HEK293T (cell line): ENCODE results near the gene PPP2R1B.

Source experiments
- CTCF ChIA-PET: fragments of 350-600 bp; formaldehyde crosslinking; extraction: SDS; loops from one replicate; lab custom pipeline; 2021; ENCODE audit warnings: antibody characterized with exemption, inconsistent platforms; lab: Yijun Ruan, JAX
- POLR2A ChIA-PET: fragments of 350-600 bp; formaldehyde crosslinking; extraction: SDS; loops from one replicate; lab custom pipeline; 2020; ENCODE audit warnings: antibody characterized with exemption, inconsistent platforms; lab: Yijun Ruan, JAX
- DNase-seq: peaks from one replicate; pipeline ENCODE4 v3.0.0; 2012; ENCODE audit warnings: mixed read lengths; ENCODE audit errors: extremely low spot score
- ARNT ChIP-seq: fragments of 450-650 bp; IDR thresholded peaks from 2 replicates; pipeline ENCODE4 v1.6.1; 2017; ENCODE audit warnings: mild to moderate bottlenecking
- BHLHE40 ChIP-seq: fragments of 450-650 bp; IDR thresholded peaks from 2 replicates; pipeline ENCODE4 v1.6.1; 2016; ENCODE audit warnings: mild to moderate bottlenecking, moderate library complexity, borderline replicate concordance
- CTBP1 ChIP-seq: fragments of 450-650 bp; IDR thresholded peaks from 2 replicates; pipeline ENCODE4 v1.6.1; 2016; ENCODE audit warnings: borderline replicate concordance
- ELF4 ChIP-seq: fragments of 450-650 bp; IDR thresholded peaks from 2 replicates; pipeline ENCODE4 v1.6.1; 2017; ENCODE audit warnings: antibody characterized with exemption
- FOXA1 ChIP-seq: fragments of 450-650 bp; IDR thresholded peaks from 2 replicates; pipeline ENCODE4 v1.6.1; 2016; ENCODE audit warnings: mild to moderate bottlenecking
- FOXK2 ChIP-seq: fragments of 450-650 bp; IDR thresholded peaks from 2 replicates; pipeline ENCODE4 v1.6.1; 2016; ENCODE audit warnings: mild to moderate bottlenecking
- FOXM1 ChIP-seq: fragments of 450-650 bp; IDR thresholded peaks from 2 replicates; pipeline ENCODE4 v1.6.1; 2017; ENCODE audit warnings: mild to moderate bottlenecking, borderline replicate concordance
- HDGF ChIP-seq: fragments of 450-650 bp; IDR thresholded peaks from 2 replicates; pipeline ENCODE4 v1.6.1; 2017; ENCODE audit warnings: antibody characterized with exemption, borderline replicate concordance
- L3MBTL2 ChIP-seq: fragments of 450-650 bp; conservative IDR thresholded peaks from 2 replicates; pipeline ENCODE4 v1.6.1; 2016; ENCODE audit warnings: mild to moderate bottlenecking
- LEF1 ChIP-seq: fragments of 450-650 bp; IDR thresholded peaks from 2 replicates; pipeline ENCODE4 v1.6.1; 2017; ENCODE audit warnings: mild to moderate bottlenecking, borderline replicate concordance
- NFRKB ChIP-seq: fragments of 450-650 bp; IDR thresholded peaks from 2 replicates; pipeline ENCODE4 v1.6.1; 2016; ENCODE audit warnings: mild to moderate bottlenecking, moderate library complexity
- SP1 ChIP-seq: fragments of 450-650 bp; IDR thresholded peaks from 2 replicates; pipeline ENCODE4 v1.6.1; 2017
- SUZ12 ChIP-seq: fragments of 450-650 bp; IDR thresholded peaks from 2 replicates; pipeline ENCODE4 v1.6.1; 2016; ENCODE audit warnings: mild to moderate bottlenecking
- TARDBP ChIP-seq: fragments of 450-650 bp; IDR thresholded peaks from 2 replicates; pipeline ENCODE4 v1.6.1; 2016
- ZNF384 ChIP-seq: fragments of 450-650 bp; IDR thresholded peaks from 2 replicates; pipeline ENCODE4 v1.6.1; 2016
- TF ChIP-seq, protein P1 (sequence below): fragments of 450-650 bp; IDR thresholded peaks from 2 replicates; pipeline ENCODE4 v1.6.1; 2016

Gene PPP2R1B

GRCh38 chr11:111729831-111730311 is 36.3 kb downstream of the PPP2R1B start:
- ChIA-PET CTCF (no interaction called here), POLR2A (no interaction called here)
- TF ChIP-seq SUZ12 (no peak), ARNT (no peak), FOXM1 (no peak), L3MBTL2 (no peak), NFRKB (no peak), ZNF384 (no peak)
- no peak for DNase-seq

- CTCF ChIA-PET: no interaction called here
- TF ChIP-seq FOXA1: no peak
- TF ChIP-seq SP1: no peak
- no peak for TF ChIP-seq ZNF384
- TF ChIP-seq CTBP1: no peak
- no peak for TF ChIP-seq ELF4
- TF ChIP-seq LEF1: no peak
- TF ChIP-seq BHLHE40: no peak
- TF ChIP-seq HDGF: no peak
- no peak for TF ChIP-seq SUZ12
- no peak for TF ChIP-seq NFRKB
- no peak for TF ChIP-seq ARNT
- no peak for TF ChIP-seq FOXK2
- no peak for TF ChIP-seq FOXM1
- TF ChIP-seq, protein P1, sequence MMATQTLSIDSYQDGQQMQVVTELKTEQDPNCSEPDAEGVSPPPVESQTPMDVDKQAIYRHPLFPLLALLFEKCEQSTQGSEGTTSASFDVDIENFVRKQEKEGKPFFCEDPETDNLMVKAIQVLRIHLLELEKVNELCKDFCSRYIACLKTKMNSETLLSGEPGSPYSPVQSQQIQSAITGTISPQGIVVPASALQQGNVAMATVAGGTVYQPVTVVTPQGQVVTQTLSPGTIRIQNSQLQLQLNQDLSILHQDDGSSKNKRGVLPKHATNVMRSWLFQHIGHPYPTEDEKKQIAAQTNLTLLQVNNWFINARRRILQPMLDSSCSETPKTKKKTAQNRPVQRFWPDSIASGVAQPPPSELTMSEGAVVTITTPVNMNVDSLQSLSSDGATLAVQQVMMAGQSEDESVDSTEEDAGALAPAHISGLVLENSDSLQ: no peak
- no peak for TF ChIP-seq L3MBTL2
- DNase-seq: no peak
- POLR2A ChIA-PET: no interaction called here
Observed at GRCh38 chr11:111729071-111729830, 36.9 kb downstream of the PPP2R1B start.

DNA sequence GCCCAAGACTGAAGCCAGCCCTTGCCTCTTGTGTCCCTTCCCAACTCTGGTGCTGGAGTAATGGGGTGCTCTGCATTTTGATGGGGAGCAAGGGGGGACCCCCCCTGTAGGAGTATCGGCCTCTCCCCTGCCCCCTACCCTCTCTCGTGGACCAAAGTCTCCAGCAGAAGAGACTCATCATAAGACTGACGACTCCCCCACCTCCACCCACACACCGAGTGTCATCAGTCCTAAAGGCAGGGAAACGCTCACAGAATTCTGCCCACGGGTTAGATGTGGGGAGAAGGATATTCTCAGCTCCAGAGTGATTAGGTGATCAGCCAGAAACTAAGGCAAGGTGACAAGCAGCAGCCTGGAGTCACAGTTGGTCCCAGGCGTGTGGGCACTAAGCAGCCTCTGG is 38.8 kb downstream of the PPP2R1B start:
- POLR2A ChIA-PET: no interaction called here
- DNase-seq: no peak
- TF ChIP-seq FOXK2 (no peak), BHLHE40 (no peak), L3MBTL2 (no peak)
- CTCF ChIA-PET: no interaction called here

DNA sequence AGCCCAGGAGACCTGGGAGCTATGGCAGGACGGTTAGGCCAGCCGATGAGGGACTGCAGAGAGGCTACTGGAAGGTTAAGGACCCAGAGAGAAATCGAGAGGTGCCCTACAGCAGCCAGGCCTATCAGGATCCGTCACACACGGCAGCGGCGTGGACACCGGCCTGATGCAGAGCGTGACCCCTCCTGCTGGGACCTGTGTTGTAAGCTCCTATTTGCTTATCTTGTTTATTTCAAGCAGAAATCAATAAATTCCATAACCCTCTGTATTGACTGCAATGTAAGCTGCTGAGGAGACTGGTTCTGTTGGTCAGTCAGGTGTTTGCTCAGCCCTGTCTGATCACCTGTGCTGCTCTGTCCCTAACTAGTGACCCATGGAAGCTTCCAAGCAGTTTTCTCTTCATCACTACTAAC is 39.9 kb downstream of the PPP2R1B start:
- ChIA-PET CTCF (interaction anchor here (0.8 kb wide), 1 partner anchor 121 kb away, joined by 3 read pairs; no protein-coding TSS in a partner anchor), POLR2A (no interaction called here)

DNA sequence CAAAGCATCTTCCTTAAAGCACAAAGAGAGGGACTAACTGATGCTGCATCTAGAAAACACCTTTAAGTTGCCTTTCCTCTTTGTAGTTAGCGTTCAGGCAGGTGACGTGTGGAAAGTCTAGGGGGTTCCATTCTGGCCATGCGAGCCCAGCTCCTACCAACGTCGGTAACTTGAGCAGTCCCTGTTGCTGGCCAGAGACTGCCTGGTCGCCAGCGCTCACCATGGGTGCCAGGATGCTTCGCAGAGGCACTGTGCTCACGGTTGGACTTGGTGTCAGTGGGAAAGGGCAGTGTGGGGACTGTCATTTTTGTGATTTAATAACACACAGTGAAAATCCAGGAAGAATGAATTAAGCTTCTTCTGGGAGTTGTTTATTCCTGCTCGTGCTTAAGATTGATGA is 40.6 kb downstream of the PPP2R1B start:
- TF ChIP-seq ZNF384: no peak
- CTCF ChIA-PET: no interaction called here
- POLR2A ChIA-PET: no interaction called here
- no peak for DNase-seq

More for the DNA sequence above, 39.9 kb downstream of the PPP2R1B start:
- TF ChIP-seq, protein P1: no peak
- TF ChIP-seq L3MBTL2 (no peak), NFRKB (no peak), BHLHE40 (no peak), FOXA1 (no peak), ELF4 (no peak), CTBP1 (no peak), SUZ12 (no peak), TARDBP (no peak), FOXK2 (no peak), ZNF384 (no peak), SP1 (no peak), FOXM1 (no peak), ARNT (no peak), LEF1 (no peak)
- no peak for DNase-seq

DNA sequence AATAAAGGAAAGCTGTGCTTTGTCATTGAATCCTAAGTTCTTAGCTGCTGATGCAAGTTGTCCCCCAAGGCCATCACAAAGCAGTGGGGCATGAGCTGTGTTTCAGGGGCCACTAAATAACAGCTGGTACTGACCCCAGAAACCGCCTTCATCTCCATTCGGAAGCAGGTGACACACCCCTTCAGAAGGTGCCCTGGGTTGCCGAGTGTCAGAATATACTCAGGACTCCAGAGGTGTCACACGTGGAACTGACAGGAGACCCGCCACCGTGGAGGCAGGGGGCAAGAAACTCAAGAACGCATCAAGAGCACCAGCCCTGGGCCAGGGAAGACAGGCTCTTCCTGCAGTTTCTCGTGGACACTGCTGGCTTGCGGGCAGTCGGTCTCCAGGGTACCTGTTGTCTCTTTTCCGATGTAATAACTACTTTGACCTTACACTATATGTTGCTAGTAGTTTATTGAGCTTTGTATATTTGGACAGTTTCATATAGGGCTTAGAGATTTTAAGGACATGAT is 41.5 kb downstream of the PPP2R1B start:
- POLR2A ChIA-PET: no interaction called here
- TF ChIP-seq CTBP1: no peak
- no peak for TF ChIP-seq ELF4
- no peak for TF ChIP-seq TARDBP
- CTCF ChIA-PET: interaction anchor here (0.6 kb wide), 1 partner anchor 142 kb away, joined by 5 read pairs; no protein-coding TSS in a partner anchor
- no peak for DNase-seq

- no peak for TF ChIP-seq BHLHE40
- no peak for TF ChIP-seq SUZ12
- TF ChIP-seq, protein P1: no peak
- no peak for TF ChIP-seq ZNF384
- TF ChIP-seq FOXA1: no peak
- CTCF ChIA-PET: no interaction called here
- DNase-seq: no peak
- POLR2A ChIA-PET: no interaction called here
Observed at GRCh38 chr11:111723595-111723994, 42.6 kb downstream of the PPP2R1B start.
